KOPT-K1 (cell line): ENCODE measurements around the gene G6PC2.

ENCODE experiments used
- H3K27ac ChIP-seq: fragments of 200-600 bp; sonication (generic); 2 replicates; pipeline ENCODE4 v1.5.1; 2016; ENCODE audit warnings: antibody characterized with exemption, mild to moderate bottlenecking, low read depth, low read length; ENCODE audit not compliant: poor library complexity, severe bottlenecking
- H3K36me3 ChIP-seq: fragments of 200-600 bp; sonication (generic); 2 replicates; pipeline ENCODE4 v1.5.1; 2017; ENCODE audit warnings: antibody characterized with exemption, mild to moderate bottlenecking, low read length, moderate library complexity; ENCODE audit not compliant: insufficient read depth
- H3K9me3 ChIP-seq: fragments of 200-600 bp; sonication (generic); 2 replicates; pipeline ENCODE4 v1.5.1; 2017; ENCODE audit warnings: antibody characterized with exemption, low read length, mild to moderate bottlenecking; ENCODE audit not compliant: insufficient read depth, poor library complexity, severe bottlenecking

Gene G6PC2

GRCh38 chr2:168951871-168952270 is 50.8 kb downstream of the G6PC2 start:
- H3K36me3 ChIP-seq = no peaks in the 10 kb centered on the region
- peaks cover 10% of the 10 kb centered on the region for H3K9me3 ChIP-seq
- no peak overlapping the region for H3K27ac ChIP-seq

- Histone ChIP-seq H3K27ac (no peak overlapping the region), H3K9me3 (peaks cover 10% of the 10 kb centered on the region), H3K36me3 (no peaks in the 10 kb centered on the region)
These were observed 51.3 kb downstream of the G6PC2 start for GRCh38 chr2:168952424-168952823.

DNA sequence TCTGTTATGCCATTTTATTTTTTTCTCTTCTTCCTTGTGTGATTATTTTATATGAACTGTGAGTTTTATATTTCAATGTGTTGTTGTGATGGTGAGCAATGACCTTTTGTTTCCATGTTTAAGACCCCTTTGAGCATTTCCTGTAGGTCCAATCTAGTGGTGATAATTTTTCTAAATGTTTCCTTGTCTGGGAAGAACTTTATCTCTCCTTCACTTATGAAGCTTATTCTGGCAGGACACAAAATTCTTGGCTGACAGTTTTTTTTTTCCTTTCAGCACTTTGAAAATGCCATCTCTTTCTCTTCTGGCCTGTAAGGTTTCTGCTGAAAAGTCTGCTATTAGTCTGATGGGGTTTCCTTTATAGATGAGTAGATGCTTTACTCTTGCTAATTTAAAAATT is 53.2 kb downstream of the G6PC2 start:
- no peaks in the 10 kb centered on the region for H3K36me3 ChIP-seq
- no peak overlapping the region for H3K27ac ChIP-seq
- peaks cover 10% of the 10 kb centered on the region for H3K9me3 ChIP-seq

DNA sequence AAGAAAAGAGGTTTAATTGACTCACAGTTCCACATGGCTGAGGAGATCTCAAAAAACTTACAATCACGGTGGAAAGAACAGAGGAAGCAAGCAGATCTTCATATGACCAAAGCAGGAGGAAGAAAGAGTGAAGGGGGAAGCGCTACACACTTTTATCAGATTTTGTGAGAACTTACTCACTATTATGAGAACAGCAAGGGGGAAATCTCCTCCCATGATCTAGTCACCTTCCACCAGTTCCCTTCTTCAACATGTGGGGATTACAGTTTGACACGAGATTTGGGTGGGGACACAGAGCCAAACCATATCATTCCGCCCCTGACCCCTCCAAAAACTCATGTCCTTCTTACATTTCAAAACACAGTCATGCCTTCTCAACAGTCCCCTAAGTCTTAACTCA is 54.2 kb downstream of the G6PC2 start:
- H3K27ac ChIP-seq = no peak overlapping the region
- peaks cover 10% of the 10 kb centered on the region for H3K9me3 ChIP-seq
- H3K36me3 ChIP-seq = no peaks in the 10 kb centered on the region

GRCh38 chr2:168956392-168956791 is 55.3 kb downstream of the G6PC2 start:
- Histone ChIP-seq H3K27ac (no peak overlapping the region), H3K36me3 (no peaks in the 10 kb centered on the region), H3K9me3 (peaks cover 10% of the 10 kb centered on the region)
